Activated CD8-positive, alpha-beta T cell treated with anti-CD3 and anti-CD28 coated beads for 36 hours (primary cell): Measurements from ENCODE around the gene LSM11. TPM values are rescaled to one million over a fixed set of nuclear protein-coding genes. Genes with fewer than 3 reads are reported as not detected.

Experiments
- ATAC-seq: fragments of 200-7000 bp; cut with Tn5 transposase; one replicate; pipeline ENCODE4 v1.10.0; 2021; ENCODE audit warnings: mild to moderate bottlenecking, moderate library complexity
- CTCF ChIA-PET: fragments of 350-600 bp; sonication (Branson Sonifier 250); formaldehyde crosslinking; loops from one replicate; lab custom pipeline; 2021; ENCODE audit warnings: antibody characterized with exemption; lab: Charles Lee
- POLR2A ChIA-PET: fragments of 350-600 bp; sonication (Branson Sonifier 250); formaldehyde crosslinking; loops from one replicate; lab custom pipeline; 2021; ENCODE audit warnings: antibody characterized with exemption; lab: Charles Lee
- DNase-seq: peaks from one replicate; pipeline ENCODE4 v3.0.0-alpha.2; 2020
- H3K27ac Mint-ChIP-seq: one replicate; pipeline ENCODE4 v1.8.0; 2021; ENCODE audit warnings: mild to moderate bottlenecking, mixed read lengths
- H3K27me3 Mint-ChIP-seq: one replicate; pipeline ENCODE4 v1.8.0; 2021; ENCODE audit warnings: mixed read lengths
- H3K36me3 Mint-ChIP-seq: one replicate; pipeline ENCODE4 v1.8.0; 2021; ENCODE audit warnings: low read depth, mixed read lengths
- H3K4me1 Mint-ChIP-seq: one replicate; pipeline ENCODE4 v1.8.0; 2021; ENCODE audit warnings: low read depth, mixed read lengths
- H3K4me3 Mint-ChIP-seq: one replicate; pipeline ENCODE4 v1.8.0; 2021; ENCODE audit warnings: mild to moderate bottlenecking, moderate library complexity, mixed read lengths
- H3K9me3 Mint-ChIP-seq: one replicate; pipeline ENCODE4 v1.8.0; 2021; ENCODE audit warnings: mixed read lengths
- CTCF ChIP-seq: fragments of 200-600 bp; IDR thresholded peaks from one replicate; pipeline ENCODE4 v1.8.0; 2022; ENCODE audit warnings: antibody characterized with exemption, mild to moderate bottlenecking
- intact Hi-C: fragments of 100-400 bp; cut with micrococcal nuclease; formaldehyde crosslinking; loops from one replicate; pipeline ENCODE4 v1.10.0; 2022
- total RNA-seq, 2 experiments: library from RNA; stranded (reverse); gene quantifications; one replicate each; pipeline ENCODE4 v1.2.3, GENCODE V29; 2021

The LSM11 gene
- total RNA-seq, 2 experiments from 2014 or later, result 7.0 to 7.3 TPM

- DNase-seq (no peak), ATAC-seq (no peak)
- H3K27ac Mint-ChIP-seq, result no peak overlapping the region
- no peak for TF ChIP-seq CTCF
- H3K4me3 Mint-ChIP-seq, result no peak overlapping the region
- intact Hi-C loops, result no loop called here
- no peaks in the 10 kb centered on the region for H3K9me3 Mint-ChIP-seq
- ChIA-PET CTCF (no interaction called here), POLR2A (no interaction called here)
- H3K27me3 Mint-ChIP-seq, result no peaks in the 10 kb centered on the region
- no peaks in the 10 kb centered on the region for H3K4me1 Mint-ChIP-seq
- peaks cover 19% of the 10 kb centered on the region for H3K36me3 Mint-ChIP-seq
Measured at GRCh38 chr5:157799578-157799977, 56.1 kb downstream of the LSM11 start.

GRCh38 chr5:157800137-157800536, 56.6 kb downstream of the LSM11 start:
- Mint-ChIP-seq H3K36me3 (peaks cover 20% of the 10 kb centered on the region), H3K9me3 (no peaks in the 10 kb centered on the region), H3K4me1 (no peaks in the 10 kb centered on the region), H3K4me3 (no peak overlapping the region), H3K27ac (no peak overlapping the region), H3K27me3 (no peaks in the 10 kb centered on the region)
- ChIA-PET CTCF (no interaction called here), POLR2A (no interaction called here)
- TF ChIP-seq CTCF, result no peak
- DNase-seq (no peak), ATAC-seq (no peak)
- intact Hi-C loops, result no loop called here

GRCh38 chr5:157802736-157803135, 59.2 kb downstream of the LSM11 start:
- intact Hi-C loops, result no loop called here
- H3K27me3 Mint-ChIP-seq, result no peaks in the 10 kb centered on the region
- H3K4me3 Mint-ChIP-seq, result no peak overlapping the region
- CTCF ChIA-PET, result no interaction called here
- no peaks in the 10 kb centered on the region for H3K9me3 Mint-ChIP-seq
- no peak for DNase-seq
- no peak for TF ChIP-seq CTCF
- no peak overlapping the region for H3K27ac Mint-ChIP-seq
- peaks cover 21% of the 10 kb centered on the region for H3K36me3 Mint-ChIP-seq
- no peak for ATAC-seq
- no peaks in the 10 kb centered on the region for H3K4me1 Mint-ChIP-seq
- POLR2A ChIA-PET, result no interaction called here

GRCh38 chr5:157808043-157808442, 64.5 kb downstream of the LSM11 start:
- no peaks in the 10 kb centered on the region for H3K4me1 Mint-ChIP-seq
- CTCF ChIA-PET, result interaction anchor here (1.0 to 3.7 kb wide), 4 partner anchors 10 to 267 kb away, joined by 3 to 14 read pairs (median 4); no protein-coding TSS in a partner anchor
- no peak overlapping the region for H3K27ac Mint-ChIP-seq
- H3K9me3 Mint-ChIP-seq, result no peaks in the 10 kb centered on the region
- DNase-seq (no peak), ATAC-seq (no peak)
- TF ChIP-seq CTCF, result no peak
- H3K27me3 Mint-ChIP-seq, result no peaks in the 10 kb centered on the region
- intact Hi-C loops, result no loop called here
- peaks cover 31% of the 10 kb centered on the region for H3K36me3 Mint-ChIP-seq
- no peak overlapping the region for H3K4me3 Mint-ChIP-seq
- POLR2A ChIA-PET, result interaction anchor here (2.0 kb wide), 1 partner anchor 34 kb away, joined by 4 read pairs; no protein-coding TSS in a partner anchor

Other genes with a start within 250 kb of the LSM11 start
- gene ADAM19, start 167.9 kb upstream of the LSM11 start, total RNA-seq, result 10 to 100 TPM; 12.3 to 12.9 TPM
- under 1 TPM; 0.11 to 0.16 TPM for gene SOX30, start 91.3 kb upstream of the LSM11 start, total RNA-seq
- gene C5orf52, start 72.2 kb upstream of the LSM11 start, total RNA-seq, result not detected
- gene THG1L, start 12.3 kb upstream of the LSM11 start, total RNA-seq, result 10 to 100 TPM; 24.9 to 26.6 TPM
- gene CLINT1, start 115.4 kb downstream of the LSM11 start, total RNA-seq, result 10 to 100 TPM; 56.8 to 60.7 TPM